Activated gamma-delta T cell treated with Interleukin-2 at 50 U/mL for 16 hours (primary cell): ENCODE measurements around the gene DDB1.
A peak's percentile ranks its signal among the peaks of the same experiment; 100 is the strongest.

Experiments
- DNase-seq: peaks from one replicate; pipeline ENCODE4 v3.0.0-alpha.2; 2020

Gene DDB1

DNA sequence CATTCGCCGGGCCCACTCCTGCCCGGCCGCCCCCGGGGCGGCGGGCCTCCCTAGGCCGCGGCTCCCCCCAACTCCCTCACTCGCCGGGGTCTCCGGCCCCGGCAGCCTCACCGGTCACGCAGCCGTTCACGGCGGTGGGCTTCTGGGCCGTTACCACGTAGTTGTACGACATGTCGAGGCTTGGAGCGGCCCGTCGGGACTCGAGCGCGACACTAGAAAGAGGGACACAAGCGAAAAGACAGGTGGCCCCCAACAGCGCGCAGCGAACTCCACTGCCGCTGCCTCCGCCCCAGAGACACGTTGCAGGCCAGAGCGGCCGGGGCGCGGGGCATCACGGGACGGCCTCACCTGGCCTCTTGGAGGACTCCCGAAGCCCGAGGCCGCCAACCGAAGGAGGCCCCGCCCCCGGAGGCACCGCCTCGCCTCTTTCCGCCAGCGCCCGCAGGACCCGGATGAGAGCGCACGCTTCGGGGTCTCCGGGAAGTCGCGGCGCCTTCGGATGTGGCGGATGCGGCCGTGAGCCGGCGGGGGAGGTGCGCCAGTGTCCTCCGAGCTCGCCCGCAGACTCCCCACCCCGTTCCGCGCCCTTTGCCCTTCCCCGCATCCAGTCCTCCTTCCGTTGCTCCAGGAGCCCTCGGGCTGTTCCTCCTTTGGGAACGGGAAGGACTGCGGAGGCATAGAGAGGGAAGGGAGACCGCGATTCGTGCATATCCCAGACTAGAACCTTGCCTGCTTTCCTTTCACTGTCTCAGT lies at the start of gene DDB1, which contains the start of gene TKFC:
TSS of gene DDB1 (minus strand) at position 309 of the 753 bp plus-strand sequence. CDS start at position 172, 137 bp downstream.
TSS of gene TKFC (plus strand) at position 432 of the 753 bp plus-strand sequence. CDS start 1,501 bp downstream, outside the sequence.
- peak; percentile 97 for DNase-seq

DNA sequence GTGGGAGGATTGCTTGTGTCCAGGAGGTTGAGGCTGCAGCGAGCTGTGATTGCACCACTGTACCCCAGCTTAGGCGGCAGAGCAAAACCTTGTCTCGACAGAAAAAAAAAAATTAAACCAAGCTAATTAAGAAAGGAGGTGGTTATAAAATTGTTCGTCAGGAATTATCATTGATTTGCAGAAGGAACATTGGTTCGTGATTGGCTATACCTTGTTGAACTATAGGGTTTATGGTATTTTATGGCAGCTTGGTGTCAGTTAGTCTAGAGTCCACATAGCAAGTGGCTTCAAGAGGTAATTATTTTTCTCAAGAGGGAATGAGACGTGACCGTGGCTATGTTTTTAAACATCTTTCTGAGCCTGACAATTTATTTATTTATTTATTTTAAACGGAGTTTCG lies 48.0 kb upstream of the DDB1 start:
- DNase-seq = no peak

DNA sequence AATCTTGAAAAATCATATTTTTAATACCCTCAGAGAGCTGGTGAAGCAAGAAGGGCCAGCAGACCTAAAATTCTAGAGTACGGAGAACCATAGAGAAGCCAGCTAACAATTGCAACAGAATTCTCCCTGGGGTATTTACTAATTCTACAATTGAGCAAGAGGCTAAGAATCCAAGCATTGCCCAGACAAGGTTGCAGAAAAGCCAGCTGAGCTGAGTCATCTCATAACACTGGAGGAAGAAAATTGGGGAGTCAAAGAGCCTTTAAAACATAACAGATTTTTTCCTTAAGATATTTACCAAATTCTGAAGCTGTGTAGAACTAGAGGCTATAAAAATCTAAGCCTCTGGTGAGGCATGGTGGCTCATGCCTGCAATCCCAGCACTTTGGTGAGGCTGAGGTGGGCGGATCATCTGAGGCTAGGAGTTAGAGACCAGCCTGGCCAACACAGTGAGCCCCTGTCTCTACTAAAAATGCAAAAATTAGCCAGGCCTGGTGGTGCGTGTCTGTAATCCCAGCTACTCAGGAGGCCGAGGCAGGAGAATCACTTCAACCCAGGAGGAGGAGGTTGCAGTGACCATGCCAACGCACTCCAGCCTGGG lies 45.9 kb upstream of the DDB1 start:
- DNase-seq = no peak

DNA sequence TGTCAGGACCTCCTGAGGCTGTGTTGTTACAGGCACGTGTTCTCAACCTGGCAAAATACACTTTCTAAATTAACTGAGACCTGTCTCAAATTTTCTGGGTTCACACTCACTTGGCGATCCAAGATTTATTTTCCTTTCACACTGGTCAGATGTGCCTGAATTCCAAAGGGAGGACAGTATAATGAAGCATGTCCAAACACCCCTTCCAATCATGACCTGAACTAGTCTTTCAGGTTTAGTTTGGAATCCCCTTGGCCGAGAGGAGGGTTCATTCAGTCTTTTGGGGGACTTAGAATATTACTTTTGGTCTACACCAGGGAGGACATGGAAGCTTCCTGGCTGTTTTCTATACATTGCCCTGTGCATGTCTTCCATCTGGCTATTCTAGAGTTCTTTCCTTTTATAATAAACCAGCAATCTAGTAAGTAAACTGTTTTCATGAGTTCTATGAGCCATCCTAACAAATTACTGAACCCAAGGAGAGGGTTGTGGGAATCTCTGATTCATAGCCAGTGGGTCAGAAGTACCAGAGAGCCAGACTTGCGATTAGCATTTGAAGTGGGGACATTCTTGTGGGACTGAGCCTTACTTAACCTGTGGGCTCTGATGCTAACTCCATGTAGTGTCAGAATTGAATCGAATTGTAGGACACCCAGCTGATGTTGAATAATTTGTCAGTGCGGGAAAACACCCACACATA lies 44.7 kb upstream of the DDB1 start:
- no peak for DNase-seq

DNA sequence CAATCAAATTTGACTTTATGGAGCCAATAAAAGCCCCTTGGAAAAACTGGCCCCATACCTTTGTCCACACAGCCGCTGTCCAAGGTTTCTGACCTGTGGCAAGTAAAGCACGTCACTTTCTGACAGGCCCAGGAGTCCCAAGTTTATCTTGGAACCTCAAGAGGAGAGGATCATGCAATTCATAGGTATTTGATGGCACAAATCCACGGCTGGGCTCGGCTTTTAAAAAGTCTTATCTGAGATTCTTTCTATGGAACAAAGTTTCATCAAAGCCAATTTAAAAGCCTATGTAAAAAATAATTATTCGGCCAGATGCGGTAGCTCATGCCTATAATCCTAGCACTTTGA lies 42.8 kb upstream of the DDB1 start:
- DNase-seq = no peak

DNA sequence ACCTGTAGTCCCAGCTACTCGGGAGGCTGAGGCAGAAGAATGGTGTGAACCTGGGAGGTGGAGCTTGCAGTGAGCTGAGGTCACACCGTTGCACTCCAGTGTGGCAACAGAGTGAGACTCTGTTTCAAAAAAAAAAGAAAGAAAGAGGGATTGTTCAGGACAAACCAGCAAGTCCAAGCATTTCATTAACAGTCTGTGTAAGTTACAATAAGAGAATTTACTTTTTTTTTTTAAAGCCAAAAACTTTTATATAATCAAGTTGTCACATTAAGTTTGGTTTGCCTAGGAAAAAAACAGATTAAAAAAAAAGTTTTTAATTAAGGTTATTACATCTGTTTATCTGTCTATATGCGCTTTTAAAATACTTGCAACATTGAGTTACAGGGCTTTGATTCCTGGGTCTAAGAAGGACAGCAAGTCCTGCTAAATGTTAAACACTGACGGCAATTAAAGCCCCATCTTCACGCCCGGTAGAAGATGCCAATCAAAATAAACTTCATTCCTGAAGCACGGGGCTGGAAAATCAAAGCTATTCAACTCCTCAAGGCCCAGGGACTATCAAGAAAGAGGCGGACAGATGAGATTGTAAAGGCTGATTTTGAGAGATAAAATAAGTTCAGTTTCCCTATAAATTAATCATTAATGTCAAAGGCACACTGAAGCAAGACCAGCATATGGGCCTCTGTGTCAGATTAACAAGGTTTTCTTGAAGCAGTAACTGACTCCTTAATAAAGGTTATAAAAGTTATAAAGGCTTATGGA lies 39.9 kb upstream of the DDB1 start:
- DNase-seq = no peak

DNA sequence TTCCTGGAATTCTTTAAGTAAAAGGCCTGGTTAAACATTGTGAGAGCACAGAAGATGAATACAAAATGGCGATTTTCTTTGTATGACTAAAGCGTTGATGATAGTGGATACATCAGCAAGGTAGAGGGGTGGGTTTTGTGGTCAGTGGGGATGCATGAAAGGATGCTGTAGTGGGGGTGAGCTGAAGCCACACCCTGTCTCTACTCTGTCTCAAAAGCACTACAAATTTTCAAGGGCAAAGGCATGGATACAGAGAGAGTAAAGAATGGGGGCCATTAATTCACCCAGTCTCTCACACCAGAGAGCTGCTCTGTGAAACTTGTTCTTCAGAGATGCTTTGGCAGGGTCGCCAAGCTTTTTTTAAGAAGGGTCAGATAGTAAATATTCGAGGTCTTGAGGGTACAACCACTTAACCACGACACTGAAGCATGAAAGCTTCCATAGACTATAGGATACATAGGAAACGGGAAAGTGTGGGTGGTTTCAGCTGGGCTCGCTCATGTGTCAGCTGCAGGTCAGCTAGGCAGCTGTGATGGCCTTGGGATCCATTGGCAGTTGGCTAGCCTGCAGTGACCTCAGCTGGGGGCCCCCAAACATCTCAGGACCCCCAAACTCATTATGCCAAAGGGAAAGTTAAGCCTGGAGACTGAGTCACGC lies 37.6 kb upstream of the DDB1 start:
- DNase-seq = no peak

DNA sequence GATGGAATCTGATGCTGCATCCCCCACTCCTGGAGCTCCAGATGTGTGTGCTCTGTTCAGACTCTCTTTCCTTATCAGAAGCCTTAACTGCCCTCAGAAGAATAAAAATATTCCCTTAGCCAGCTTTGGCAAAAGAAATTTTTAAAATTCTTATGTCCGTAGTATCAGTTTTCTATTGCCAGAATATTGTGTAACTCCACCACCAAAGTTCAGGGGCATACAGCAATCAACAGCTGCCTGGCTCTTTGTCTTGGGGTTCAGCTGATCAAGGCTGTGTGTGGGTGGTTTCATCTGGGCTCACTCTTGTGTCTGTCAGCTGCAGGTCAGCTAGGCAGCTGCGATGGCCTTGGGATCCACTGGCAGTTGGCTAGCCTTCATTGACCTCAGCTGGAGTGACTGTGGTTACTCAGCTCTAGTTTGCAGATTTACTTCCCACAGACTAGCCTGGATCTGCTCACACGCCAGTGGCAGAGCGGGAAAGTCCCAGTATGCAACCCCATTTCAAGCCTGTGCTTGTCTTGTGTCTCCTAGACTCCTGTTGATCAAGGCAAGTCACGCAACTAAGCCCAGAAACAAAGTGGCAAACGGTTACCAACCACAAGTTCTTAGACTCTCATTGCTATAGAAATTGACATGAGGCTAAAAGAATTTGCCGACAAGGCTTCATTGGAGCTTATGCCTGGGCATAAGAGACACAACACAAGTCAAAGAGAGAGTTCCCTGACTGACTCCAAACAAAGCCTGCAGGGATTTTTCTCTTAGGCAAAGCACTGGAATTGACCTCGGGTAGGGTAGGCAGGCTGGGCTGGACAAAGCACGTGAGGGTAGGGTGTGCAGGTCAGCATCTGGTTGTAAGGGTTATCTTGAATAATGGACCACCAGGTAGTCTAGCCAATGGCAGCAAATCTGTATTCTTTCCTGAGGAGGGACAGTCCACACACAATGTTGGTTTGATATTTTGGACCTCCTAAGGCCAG lies 36.8 kb upstream of the DDB1 start:
- no peak for DNase-seq

DNA sequence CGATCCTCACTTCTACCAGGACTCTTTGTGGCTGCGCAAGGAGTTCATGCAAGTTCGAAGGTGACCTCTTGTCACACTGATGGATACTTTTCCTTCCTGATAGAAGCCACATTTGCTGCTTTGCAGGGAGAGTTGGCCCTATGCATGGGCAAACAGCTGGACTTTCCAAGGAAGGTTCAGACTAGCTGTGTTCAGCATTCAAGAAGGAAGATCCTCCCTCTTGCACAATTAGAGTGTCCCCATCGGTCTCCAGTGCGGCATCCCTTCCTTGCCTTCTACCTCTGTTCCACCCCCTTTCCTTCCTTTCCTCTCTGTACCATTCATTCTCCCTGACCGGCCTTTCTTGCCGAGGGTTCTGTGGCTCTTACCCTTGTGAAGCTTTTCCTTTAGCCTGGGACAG lies 35.7 kb upstream of the DDB1 start:
- DNase-seq = no peak

DNA sequence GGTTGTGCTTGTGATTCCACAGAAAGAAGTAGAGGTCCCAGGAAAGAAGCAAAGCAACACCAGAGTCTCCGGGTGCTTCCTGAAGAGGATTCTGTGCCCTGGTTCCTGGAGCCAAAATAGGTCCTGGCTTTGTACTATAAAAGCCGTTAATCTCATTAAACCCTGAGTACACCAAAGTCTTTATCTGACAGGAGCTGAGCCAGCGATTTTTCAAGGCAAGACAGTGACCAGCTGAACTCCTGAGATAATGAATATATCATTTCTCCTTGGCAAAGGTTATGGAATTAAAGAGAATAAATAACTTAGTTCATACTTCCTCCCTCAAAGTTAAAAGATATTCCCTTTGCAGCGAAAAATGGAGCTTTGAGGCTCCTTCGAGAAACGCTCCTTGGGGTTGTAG lies 34.5 kb upstream of the DDB1 start:
- DNase-seq = no peak

DNA sequence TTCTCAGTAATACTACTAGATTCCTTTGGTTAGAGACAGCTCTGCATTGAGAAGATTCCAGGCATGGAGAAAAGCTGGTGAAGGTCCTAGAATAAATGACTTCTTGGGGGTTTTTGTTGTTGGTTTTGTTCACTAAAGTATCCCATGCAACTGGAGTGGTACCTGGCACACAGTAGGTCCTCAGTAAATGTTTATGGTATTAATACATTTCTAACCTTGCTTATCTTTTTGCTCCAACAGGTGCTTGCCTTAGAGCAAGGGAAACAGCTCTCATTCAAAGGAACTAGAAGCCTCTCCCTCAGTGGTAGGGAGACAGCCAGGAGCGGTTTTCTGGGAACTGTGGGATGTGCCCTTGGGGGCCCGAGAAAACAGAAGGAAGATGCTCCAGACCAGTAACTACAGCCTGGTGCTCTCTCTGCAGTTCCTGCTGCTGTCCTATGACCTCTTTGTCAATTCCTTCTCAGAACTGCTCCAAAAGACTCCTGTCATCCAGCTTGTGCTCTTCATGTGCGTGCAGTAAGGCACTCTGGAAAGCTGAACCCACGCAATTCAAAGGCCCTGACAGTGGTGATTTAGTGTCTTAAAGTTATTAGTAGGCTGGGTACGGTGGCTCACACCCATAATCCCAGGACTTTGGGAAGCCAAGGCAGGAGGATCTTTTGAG lies 31.2 kb upstream of the DDB1 start:
- no peak for DNase-seq

DNA sequence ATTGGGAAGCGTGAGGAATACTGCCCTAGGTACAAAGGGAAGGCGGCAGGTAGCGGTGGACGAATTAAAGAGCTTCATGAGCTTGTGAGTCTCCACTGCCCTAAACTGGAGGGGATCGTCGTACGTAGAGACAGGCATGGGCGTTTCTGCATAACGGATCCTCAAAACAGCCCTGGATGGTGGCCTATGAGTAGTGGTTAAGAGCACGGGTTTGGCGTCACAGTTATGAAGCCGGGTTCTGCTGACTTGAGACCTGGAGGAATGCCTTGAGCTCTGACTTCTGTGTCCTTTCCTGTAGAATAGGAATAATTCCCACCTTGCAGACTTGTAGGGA lies 29.6 kb upstream of the DDB1 start:
- peak; percentile 19 for DNase-seq

DNA sequence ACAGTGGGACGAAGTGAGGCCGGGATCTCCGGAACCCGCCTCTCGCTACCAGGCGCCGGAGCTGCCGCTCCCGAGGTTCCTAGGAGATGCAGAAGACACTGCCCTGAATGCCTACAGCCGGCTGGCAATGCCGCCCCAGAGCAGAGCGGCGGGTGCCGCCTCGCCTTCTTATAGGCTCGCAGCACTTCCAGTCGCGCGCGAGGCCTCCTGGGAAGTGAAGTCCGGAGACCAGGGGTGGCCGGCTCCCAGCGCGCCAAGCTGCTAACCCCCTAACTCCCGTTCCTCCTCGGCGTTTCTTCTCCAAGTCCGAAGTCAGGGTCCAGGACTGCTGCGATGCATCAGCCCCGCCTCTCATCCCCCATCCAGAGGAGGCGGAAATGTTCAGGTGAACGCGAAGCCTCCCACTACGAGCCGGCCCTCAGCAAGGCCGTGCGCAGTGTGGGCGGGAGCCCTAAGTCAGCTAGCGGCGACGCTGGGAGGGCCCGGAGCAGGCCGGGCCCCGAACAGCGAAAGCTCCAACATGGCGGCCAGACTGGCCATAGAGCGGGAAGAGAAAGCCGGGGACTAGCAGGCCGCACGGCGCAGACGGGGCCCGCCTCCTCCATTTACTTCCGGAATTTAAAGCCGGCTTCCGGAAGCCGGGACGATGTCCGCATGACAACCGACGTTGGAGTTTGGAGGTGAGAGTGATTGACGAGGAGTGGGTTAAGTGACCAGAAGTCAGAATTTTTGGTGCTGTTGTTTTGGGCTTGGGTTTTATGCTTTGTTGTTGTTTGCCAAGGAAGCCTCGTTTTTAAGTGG lies 29.0 kb upstream of the DDB1 start, which contains the start of the genes CYB561A3 and TMEM138:
TSS of gene CYB561A3 (minus strand) at position 142 of the 801 bp plus-strand sequence. CDS start 5,169 bp downstream, outside the sequence.
TSS of gene TMEM138 (plus strand) at position 634 of the 801 bp plus-strand sequence. CDS start 2,017 bp downstream, outside the sequence.
- DNase-seq = peak; percentile 85

DNA sequence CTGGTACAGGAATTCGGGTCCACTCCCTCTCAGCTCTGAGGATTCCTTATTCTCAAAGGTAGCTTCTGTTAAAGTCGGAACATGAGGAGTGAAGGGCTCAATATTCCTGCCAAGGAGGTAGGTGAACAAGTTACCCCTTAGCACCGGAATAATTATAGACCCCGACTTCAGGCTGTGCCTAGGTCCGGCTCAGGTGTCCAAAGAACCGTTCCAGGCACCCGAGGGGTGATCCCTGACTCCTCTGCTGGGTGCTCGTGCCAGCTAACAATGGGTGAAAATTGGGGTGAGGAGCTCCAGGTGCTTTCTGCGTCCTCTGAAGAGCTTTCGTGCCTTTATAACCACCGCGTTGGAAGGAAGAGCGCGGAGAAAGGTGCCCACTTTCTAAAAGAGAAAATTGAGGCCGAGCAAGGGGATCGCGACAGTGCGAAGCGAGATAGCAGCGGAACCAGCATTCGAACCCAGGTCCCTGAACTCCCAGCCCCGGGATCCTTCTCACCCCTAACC lies 28.4 kb upstream of the DDB1 start:
- no peak for DNase-seq

DNA sequence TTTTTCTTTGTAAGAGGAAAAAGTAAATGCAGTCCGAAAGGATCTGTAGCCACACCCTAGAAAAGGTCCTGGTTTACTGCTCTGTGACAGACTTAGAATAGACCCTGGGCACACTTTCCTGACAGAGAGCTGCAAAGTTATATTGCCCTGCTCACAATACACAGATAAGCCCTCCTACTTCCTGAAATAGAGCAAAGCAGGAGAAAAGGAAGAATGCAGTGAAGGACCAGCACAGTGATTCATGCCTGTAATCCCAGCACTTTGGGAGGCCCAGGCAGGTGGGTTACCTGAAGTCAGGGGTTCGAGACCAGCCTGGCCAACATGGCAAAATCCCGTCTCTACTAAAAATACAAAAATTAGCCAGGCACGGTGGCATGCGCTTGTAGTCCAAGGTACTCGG lies 26.6 kb upstream of the DDB1 start:
- no peak for DNase-seq

DNA sequence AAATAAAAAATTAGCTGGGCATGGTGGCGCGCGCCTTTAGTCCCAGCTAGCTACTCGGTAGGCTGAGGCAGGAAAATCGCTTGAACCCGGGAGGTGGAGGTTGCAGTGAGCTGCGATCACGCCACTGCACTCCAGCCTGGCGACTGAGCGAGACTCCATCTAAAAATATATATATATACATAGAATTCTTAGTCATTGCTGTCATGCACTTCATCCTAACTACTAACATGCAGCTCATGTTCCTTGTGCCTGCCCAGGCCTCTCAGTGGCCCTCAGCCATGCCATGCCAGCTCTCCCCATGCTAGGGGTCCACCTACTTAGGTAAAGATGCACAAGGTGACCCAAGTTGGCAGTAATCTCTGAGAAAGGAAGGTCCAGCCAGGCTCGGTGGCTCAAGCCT lies 25.7 kb upstream of the DDB1 start:
- DNase-seq = no peak

DNA sequence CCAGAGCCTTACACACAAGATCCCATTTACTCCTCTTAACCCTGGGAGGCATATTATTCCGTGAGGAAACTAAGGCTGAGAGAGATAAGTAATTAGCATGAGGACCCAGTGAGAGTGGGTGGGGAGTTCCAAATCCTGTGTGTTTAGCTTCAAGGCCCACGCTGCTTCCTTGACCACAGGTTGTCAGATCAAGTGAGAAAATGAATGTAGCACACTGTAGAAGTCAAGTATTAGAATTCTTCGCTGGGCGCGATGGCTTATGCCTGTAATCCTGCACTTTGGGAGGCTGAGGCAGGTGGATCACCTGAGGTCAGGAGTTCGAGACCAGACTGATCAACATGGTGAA lies 25.0 kb upstream of the DDB1 start:
- no peak for DNase-seq

DNA sequence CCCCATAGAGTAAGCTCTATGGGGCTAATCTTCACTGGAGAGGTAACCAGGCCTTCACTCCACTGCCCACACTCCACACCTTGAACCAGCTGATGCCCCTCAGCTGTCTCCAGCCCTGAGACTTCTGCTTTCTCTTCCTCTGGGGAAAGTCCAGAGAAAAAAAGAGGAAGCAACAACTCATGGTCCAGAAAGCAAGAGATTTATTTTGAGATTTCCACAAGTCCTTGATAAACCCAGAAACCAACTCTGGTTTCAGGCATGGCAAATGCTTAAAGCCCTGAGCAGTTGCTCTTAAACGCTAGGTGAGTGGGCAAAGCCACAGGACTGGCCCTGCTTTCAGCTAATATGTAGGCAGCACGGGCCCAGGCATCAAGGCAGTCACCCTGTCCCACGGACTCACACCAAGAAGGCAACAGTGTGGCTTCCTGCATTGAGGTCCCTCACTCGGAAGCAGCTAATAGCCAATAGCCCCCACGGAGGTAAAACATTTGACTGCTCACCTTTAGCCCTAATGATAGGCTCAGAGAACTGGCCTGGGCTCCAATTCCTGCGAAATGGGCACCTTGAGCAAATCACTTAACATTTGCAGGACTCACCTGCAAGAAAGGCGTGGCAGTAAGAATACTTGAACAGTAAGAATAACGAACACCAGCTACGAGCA lies 24.5 kb upstream of the DDB1 start:
- no peak for DNase-seq

DNA sequence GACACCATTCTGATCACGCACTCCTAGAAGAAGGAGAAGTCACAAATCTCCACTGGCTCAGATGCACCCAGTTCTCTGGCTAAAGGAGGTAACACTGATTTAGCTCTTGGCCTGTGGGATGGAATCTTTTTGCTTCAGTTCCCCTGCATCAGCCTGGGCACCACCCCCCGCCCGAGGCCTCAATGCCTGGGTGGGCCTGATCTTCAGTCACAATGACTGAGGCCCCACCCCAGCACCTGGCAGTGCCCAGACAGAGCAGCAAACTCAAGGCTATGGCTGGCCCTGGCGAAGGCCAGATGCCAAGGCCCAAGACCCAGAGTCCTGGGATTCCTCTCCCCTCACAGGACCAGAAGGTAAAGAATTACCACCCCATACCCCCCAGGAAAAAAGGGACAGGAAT lies 23.8 kb upstream of the DDB1 start:
- DNase-seq = no peak
